Measurements from ENCODE around the gene TMEM121B.

The TMEM121B gene

GRCh38 chr22:17112491-17113042 lies 8.6 kb downstream of the TMEM121B start:
- no peak overlapping the region for H3K9ac ChIP-seq (ENCODE audit: low read depth, low read length, poor library complexity, severe bottlenecking)
- H3F3A ChIP-seq (ENCODE audit: low read depth): peaks cover 19% of the 10 kb centered on the region; the same call in 1 of the 2 replicates
- no peaks in the 10 kb centered on the region for H3K9me3 ChIP-seq (ENCODE audit: insufficient read depth, low read depth, low read length)
- H3K79me2 ChIP-seq (ENCODE audit: insufficient read depth, low read length): no peaks in the 10 kb centered on the region
- H3K36me3 ChIP-seq (ENCODE audit: insufficient read depth, low read length): peaks cover 23% of the 10 kb centered on the region; the same call in 1 of the 2 replicates
- H2AFZ ChIP-seq (ENCODE audit: low read length): no peak overlapping the region
- TF ChIP-seq CTCF (conservative IDR thresholded peaks at IDR 0.05; ENCODE audit: low read length) (no peak), EZH2phosphoT487 (IDR thresholded peaks at IDR 0.05; ENCODE audit: borderline replicate concordance) (no peak)
- H3K27me3 ChIP-seq (ENCODE audit: insufficient read depth, low read length, poor library complexity, severe bottlenecking): no peaks in the 10 kb centered on the region
- H3K4me3 ChIP-seq (ENCODE audit: low read length, poor library complexity, severe bottlenecking): no peak overlapping the region
- H3K4me2 ChIP-seq (ENCODE audit: low read depth, low read length, poor library complexity, severe bottlenecking): no peak overlapping the region
- H4K20me1 ChIP-seq (ENCODE audit: insufficient read depth, low read length, poor library complexity, severe bottlenecking): no peaks in the 10 kb centered on the region
- peaks cover 31% of the 10 kb centered on the region for H3K4me1 ChIP-seq (ENCODE audit: insufficient read depth, low read length, poor library complexity, severe bottlenecking)
- H3K9me2 ChIP-seq (replicated peaks; ENCODE audit: low read depth, low read length): no peaks in the 10 kb centered on the region

GRCh38 chr22:17110791-17111550 lies 10.2 kb downstream of the TMEM121B start:
- Histone ChIP-seq H3K4me3 (ENCODE audit: low read length, poor library complexity, severe bottlenecking) (no peak overlapping the region), H3F3A (ENCODE audit: low read depth) (peaks cover 8% of the 10 kb centered on the region; the same call in 1 of the 2 replicates), H3K79me2 (ENCODE audit: insufficient read depth, low read length) (no peaks in the 10 kb centered on the region), H3K9me3 (ENCODE audit: insufficient read depth, low read depth, low read length) (no peaks in the 10 kb centered on the region), H3K4me1 (ENCODE audit: insufficient read depth, low read length, poor library complexity, severe bottlenecking) (peaks cover 15% of the 10 kb centered on the region), H3K27me3 (ENCODE audit: insufficient read depth, low read length, poor library complexity, severe bottlenecking) (no peaks in the 10 kb centered on the region), H3K9ac (ENCODE audit: low read depth, low read length, poor library complexity, severe bottlenecking) (no peak overlapping the region), H4K20me1 (ENCODE audit: insufficient read depth, low read length, poor library complexity, severe bottlenecking) (no peaks in the 10 kb centered on the region), H2AFZ (ENCODE audit: low read length) (no peak overlapping the region), H3K9me2 (replicated peaks; ENCODE audit: low read depth, low read length) (no peaks in the 10 kb centered on the region), H3K36me3 (ENCODE audit: insufficient read depth, low read length) (peaks cover 37% of the 10 kb centered on the region; the same call in 1 of the 2 replicates), H3K4me2 (ENCODE audit: low read depth, low read length, poor library complexity, severe bottlenecking) (no peak overlapping the region)
- no peak for TF ChIP-seq CTCF (conservative IDR thresholded peaks at IDR 0.05; ENCODE audit: low read length)
- TF ChIP-seq EZH2phosphoT487 (IDR thresholded peaks at IDR 0.05; ENCODE audit: borderline replicate concordance): no peak

- peaks cover 5% of the 10 kb centered on the region for H3K4me1 ChIP-seq (ENCODE audit: insufficient read depth, low read length, poor library complexity, severe bottlenecking)
- H3K4me3 ChIP-seq (ENCODE audit: low read length, poor library complexity, severe bottlenecking): no peak overlapping the region
- no peaks in the 10 kb centered on the region for H3K79me2 ChIP-seq (ENCODE audit: insufficient read depth, low read length)
- H3K9me3 ChIP-seq (ENCODE audit: insufficient read depth, low read depth, low read length): no peaks in the 10 kb centered on the region
- no peaks in the 10 kb centered on the region for H4K20me1 ChIP-seq (ENCODE audit: insufficient read depth, low read length, poor library complexity, severe bottlenecking)
- H3K9me2 ChIP-seq (replicated peaks; ENCODE audit: low read depth, low read length): no peaks in the 10 kb centered on the region
- peaks cover 47% of the 10 kb centered on the region; the same call in 1 of the 2 replicates for H3K36me3 ChIP-seq (ENCODE audit: insufficient read depth, low read length)
- no peak for TF ChIP-seq CTCF (conservative IDR thresholded peaks at IDR 0.05; ENCODE audit: low read length)
- no peak for TF ChIP-seq EZH2phosphoT487 (IDR thresholded peaks at IDR 0.05; ENCODE audit: borderline replicate concordance)
- no peak overlapping the region for H3K4me2 ChIP-seq (ENCODE audit: low read depth, low read length, poor library complexity, severe bottlenecking)
- H3F3A ChIP-seq (ENCODE audit: low read depth): no peaks in the 10 kb centered on the region
- no peak overlapping the region for H3K9ac ChIP-seq (ENCODE audit: low read depth, low read length, poor library complexity, severe bottlenecking)
- H2AFZ ChIP-seq (ENCODE audit: low read length): no peak overlapping the region
- H3K27me3 ChIP-seq (ENCODE audit: insufficient read depth, low read length, poor library complexity, severe bottlenecking): no peaks in the 10 kb centered on the region
Observed at GRCh38 chr22:17109976-17110375, 11.2 kb downstream of the TMEM121B start.
